K562 (cell line): ENCODE results near the gene KIF5A. TPM values are rescaled to one million over a fixed set of nuclear protein-coding genes. Genes with fewer than 3 reads are reported as not detected.

Source experiments
- CC2D1A ChIP-seq: fragments of 450-650 bp; IDR thresholded peaks from 2 replicates; pipeline ENCODE4 v1.6.1; 2017; ENCODE audit warnings: mild to moderate bottlenecking
- FOXA3 ChIP-seq, 2 experiments: fragments of 450-650 bp in 1 of 2; sonication (generic) in 1 of 2; formaldehyde crosslinking; IDR thresholded peaks in 1 of 2; conservative IDR thresholded peaks in 1 of 2; 2 replicates each; pipeline versions ENCODE4 v1.4.0 to v1.8.0; 2020 to 2022; ENCODE audit warnings: mild to moderate bottlenecking in 2 of 2, missing genetic modification reagents in 1 of 2
- KAT8 ChIP-seq: fragments of 450-650 bp; IDR thresholded peaks from 2 replicates; pipeline ENCODE4 v1.6.1; 2016; ENCODE audit warnings: low read depth, mild to moderate bottlenecking
- MAZ ChIP-seq, 2 experiments: fragments of 450-650 bp in 1 of 2; sonication (generic) in 1 of 2; formaldehyde crosslinking; IDR thresholded peaks in 1 of 2; conservative IDR thresholded peaks in 1 of 2; 2 replicates each; pipeline versions ENCODE4 v1.4.0 to v1.5.0; 2020; ENCODE audit warnings: mild to moderate bottlenecking in 1 of 2, missing genetic modification reagents in 1 of 2
- PCBP1 ChIP-seq: fragments of 200-400 bp; formaldehyde crosslinking; IDR thresholded peaks from 2 replicates; pipeline ENCODE4 v1.6.1; 2018; ENCODE audit warnings: mild to moderate bottlenecking, low read depth, low read length; ENCODE audit not compliant: poor library complexity, severe bottlenecking
- POLR2A ChIP-seq: fragments of 450-650 bp; conservative IDR thresholded peaks from 2 replicates; pipeline ENCODE4 v1.6.1; 2016
- POLR2G ChIP-seq: fragments of 200-400 bp; formaldehyde crosslinking; IDR thresholded peaks from 2 replicates; pipeline ENCODE4 v1.6.1; 2017; ENCODE audit warnings: low read depth, mild to moderate bottlenecking, antibody characterized with exemption, low read length, moderate library complexity
- SP1 ChIP-seq: sonication (generic); formaldehyde crosslinking; IDR thresholded peaks from 2 replicates; pipeline ENCODE4 v1.8.1; 2022; ENCODE audit warnings: mild to moderate bottlenecking, missing genetic modification reagents
- SRF ChIP-seq, 2 experiments: fragments of 250-450, 450-650 bp in 1 of 2; sonication (Bioruptor Pico) in 1 of 2; sonication (generic) in 1 of 2; formaldehyde crosslinking; IDR thresholded peaks; 2 replicates each; pipeline versions ENCODE4 v1.5.0 to v1.5.1; 2020 to 2022; ENCODE audit warnings: mild to moderate bottlenecking in 1 of 2, missing genetic modification reagents in 1 of 2
- SUPT5H ChIP-seq: fragments of 450-650 bp; IDR thresholded peaks from 2 replicates; pipeline ENCODE4 v1.6.1; 2016
- polyA plus RNA-seq, 8 experiments: library from polyadenylated mRNA; depleted of rRNA in 4 of 8; stranded (reverse) in 5 of 8; unstranded in 3 of 8; fragments of >200 nt; fragmentation: Nextera tagmentation in 2 of 8; fragmentation: Illumina TruSeq in 1 of 8; extraction: Ambion mirVana in 2 of 8; extraction: Trizol in 1 of 8; gene quantifications; 2 replicates each; pipeline versions ENCODE4 v1.2.1 to v1.2.3, GENCODE V29; 2011 to 2014; ENCODE audit warnings: inconsistent platforms in 1 of 8, missing spikeins in 1 of 8
- total RNA-seq, 7 experiments: library from RNA; depleted of rRNA in 6 of 7; stranded (reverse); fragments of >200 nt in 6 of 7; fragmentation: Illumina TruSeq in 2 of 7; extraction: Trizol in 2 of 7; gene quantifications; 2 replicates each; pipeline versions ENCODE4 v1.2.1 to v1.2.3, GENCODE V29; 2011 to 2021; ENCODE audit warnings: low replicate concordance in 1 of 7
- TF ChIP-seq, protein P1 (sequence below), 2 experiments: fragments of 450-650 bp; IDR thresholded peaks; 2 replicates each; pipeline ENCODE4 v1.6.1; 2016
- TF ChIP-seq, protein P2 (sequence below): sonication (generic); formaldehyde crosslinking; IDR thresholded peaks from 2 replicates; pipeline ENCODE4 v1.8.0; 2022; ENCODE audit warnings: mild to moderate bottlenecking, missing genetic modification reagents
- TF ChIP-seq, protein P3 (sequence below): sonication (generic); formaldehyde crosslinking; IDR thresholded peaks from 2 replicates; pipeline ENCODE4 v1.8.1; 2023; ENCODE audit warnings: mild to moderate bottlenecking, missing genetic modification reagents

The KIF5A gene
- total and polyA plus RNA-seq, 9 of the 15 experiments (the other 6 are each of a cell fraction or from before 2014, with no cell fraction given): 3.4 to 17.7 (median 8.0) TPM

DNA sequence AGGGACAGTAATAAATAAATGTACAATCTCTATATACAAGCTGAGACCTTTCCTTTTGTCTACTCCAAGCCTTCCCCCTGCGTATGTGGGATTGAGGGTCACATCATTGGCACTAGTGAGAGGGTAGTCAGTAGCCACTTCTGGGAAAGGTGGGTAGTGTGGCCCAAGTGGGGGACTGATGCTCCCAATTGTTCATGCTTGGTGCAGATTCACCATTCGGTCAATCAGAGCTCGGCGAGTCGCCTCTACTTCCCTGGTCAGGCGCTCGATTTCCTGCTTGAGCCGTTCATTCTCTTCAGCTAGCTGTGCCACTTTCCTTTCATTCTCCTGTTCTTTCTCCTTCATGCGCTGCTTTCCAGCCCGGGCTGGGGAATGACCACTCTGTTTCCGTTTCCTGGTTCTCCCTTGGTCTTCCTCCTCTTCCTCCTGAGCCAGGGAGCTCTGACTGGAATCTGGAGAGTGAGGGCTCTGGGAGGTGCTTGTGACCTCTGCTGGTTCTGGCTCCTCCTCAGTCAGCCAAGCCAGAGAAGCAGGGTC, 33.2 kb upstream of the KIF5A start (continued):
- TF ChIP-seq, protein P1, sequence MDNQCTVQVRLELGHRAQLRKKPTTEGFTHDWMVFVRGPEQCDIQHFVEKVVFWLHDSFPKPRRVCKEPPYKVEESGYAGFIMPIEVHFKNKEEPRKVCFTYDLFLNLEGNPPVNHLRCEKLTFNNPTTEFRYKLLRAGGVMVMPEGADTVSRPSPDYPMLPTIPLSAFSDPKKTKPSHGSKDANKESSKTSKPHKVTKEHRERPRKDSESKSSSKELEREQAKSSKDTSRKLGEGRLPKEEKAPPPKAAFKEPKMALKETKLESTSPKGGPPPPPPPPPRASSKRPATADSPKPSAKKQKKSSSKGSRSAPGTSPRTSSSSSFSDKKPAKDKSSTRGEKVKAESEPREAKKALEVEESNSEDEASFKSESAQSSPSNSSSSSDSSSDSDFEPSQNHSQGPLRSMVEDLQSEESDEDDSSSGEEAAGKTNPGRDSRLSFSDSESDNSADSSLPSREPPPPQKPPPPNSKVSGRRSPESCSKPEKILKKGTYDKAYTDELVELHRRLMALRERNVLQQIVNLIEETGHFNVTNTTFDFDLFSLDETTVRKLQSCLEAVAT (IDR thresholded peaks at IDR 0.05): peak in 1 of 2 experiments; percentile 63; a peak in 2 of 4 replicates
- TF ChIP-seq SP1: peak; percentile 62; the same call in 1 of the 2 replicates
- TF ChIP-seq KAT8: no peak
- TF ChIP-seq SUPT5H: peak; percentile 49
- TF ChIP-seq CC2D1A: no peak
- TF ChIP-seq, protein P2, sequence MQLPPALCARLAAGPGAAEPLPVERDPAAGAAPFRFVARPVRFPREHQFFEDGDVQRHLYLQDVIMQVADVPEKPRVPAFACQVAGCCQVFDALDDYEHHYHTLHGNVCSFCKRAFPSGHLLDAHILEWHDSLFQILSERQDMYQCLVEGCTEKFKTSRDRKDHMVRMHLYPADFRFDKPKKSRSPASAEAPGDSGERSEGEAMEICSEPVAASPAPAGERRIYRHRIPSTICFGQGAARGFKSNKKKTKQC (CRISPR knock-in tag): peak; percentile 41; the same call in 1 of the 2 replicates
- TF ChIP-seq FOXA3 (CRISPR knock-in tag; conservative IDR thresholded peaks at IDR 0.05 in 1 of 2, IDR thresholded peaks at IDR 0.05 in 1 of 2): no peak
- TF ChIP-seq POLR2G: peak; percentile 37; the same call in 1 of the 2 replicates
- peak; percentile 11 for TF ChIP-seq POLR2A
- no peak for TF ChIP-seq PCBP1
- TF ChIP-seq, protein P3, sequence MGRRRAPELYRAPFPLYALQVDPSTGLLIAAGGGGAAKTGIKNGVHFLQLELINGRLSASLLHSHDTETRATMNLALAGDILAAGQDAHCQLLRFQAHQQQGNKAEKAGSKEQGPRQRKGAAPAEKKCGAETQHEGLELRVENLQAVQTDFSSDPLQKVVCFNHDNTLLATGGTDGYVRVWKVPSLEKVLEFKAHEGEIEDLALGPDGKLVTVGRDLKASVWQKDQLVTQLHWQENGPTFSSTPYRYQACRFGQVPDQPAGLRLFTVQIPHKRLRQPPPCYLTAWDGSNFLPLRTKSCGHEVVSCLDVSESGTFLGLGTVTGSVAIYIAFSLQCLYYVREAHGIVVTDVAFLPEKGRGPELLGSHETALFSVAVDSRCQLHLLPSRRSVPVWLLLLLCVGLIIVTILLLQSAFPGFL: no peak
- no peak for TF ChIP-seq MAZ (CRISPR knock-in tag; conservative IDR thresholded peaks at IDR 0.05 in 1 of 2, IDR thresholded peaks at IDR 0.05 in 1 of 2)
- TF ChIP-seq SRF (CRISPR knock-in tag; IDR thresholded peaks at IDR 0.05): no peak
